ENCODE measurements around the gene HELZ2.

The HELZ2 gene

GRCh38 chr20:63594043-63594561 lies 20.1 kb upstream of the HELZ2 start:
- no peak for DNase-seq (ENCODE audit: low spot score)
- no peak for TF ChIP-seq CTCF (IDR thresholded peaks at IDR 0.05; ENCODE audit: extremely low read depth, missing control alignments)

- no peak for DNase-seq (ENCODE audit: low spot score)
Observed at GRCh38 chr20:63592661-63593060, 18.6 kb upstream of the HELZ2 start.

DNA sequence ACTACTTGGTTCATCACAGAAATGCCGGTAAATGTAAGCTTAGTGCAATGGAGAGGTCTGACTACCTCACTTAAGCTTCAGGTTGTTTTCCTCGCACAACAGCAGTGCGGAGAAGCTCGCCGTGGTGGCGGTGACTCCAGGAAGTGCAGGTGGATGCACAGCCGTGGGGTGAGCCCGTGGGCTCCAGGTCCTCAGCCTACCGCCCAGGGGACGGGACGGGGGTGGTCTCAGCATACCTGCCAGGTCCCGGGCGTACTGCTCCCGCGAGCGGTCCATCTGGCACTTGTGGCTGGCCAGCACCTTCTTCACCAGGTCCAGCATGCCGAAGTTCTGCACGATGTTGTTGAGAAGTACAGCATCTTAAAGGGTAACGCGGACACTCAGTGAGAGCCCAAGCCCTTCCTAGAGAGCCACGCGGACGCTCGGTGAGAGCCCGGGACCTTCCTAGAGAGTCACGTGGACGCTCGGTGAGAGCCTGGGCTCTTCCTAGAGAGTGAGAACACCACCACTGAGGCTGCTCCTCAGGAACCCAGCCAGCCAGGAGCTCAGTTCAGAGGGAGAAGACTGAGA lies 17.8 kb upstream of the HELZ2 start:
- DNase-seq (ENCODE audit: low spot score): no peak
- TF ChIP-seq CTCF (IDR thresholded peaks at IDR 0.05; ENCODE audit: extremely low read depth, missing control alignments): no peak

More at GRCh38 chr20:63592661-63593060, 18.6 kb upstream of the HELZ2 start:
- no peak for TF ChIP-seq CTCF (IDR thresholded peaks at IDR 0.05; ENCODE audit: extremely low read depth, missing control alignments)

DNA sequence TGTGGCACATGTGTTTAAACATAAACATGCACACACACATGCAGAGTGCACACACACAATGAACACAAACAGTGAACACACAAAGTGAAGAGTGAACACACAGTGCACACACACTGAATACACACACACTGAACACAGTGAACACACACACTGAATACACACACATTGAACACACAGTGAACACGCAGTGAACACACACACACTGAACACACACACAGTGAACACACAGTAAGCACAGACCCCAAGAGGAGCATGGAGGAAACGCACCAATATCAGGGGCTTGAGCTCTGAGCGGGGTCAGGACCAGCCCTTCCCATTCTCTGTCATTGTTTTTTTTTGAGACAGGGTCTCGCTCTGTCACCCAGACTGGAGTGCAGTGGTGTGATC lies 17.1 kb upstream of the HELZ2 start:
- no peak for TF ChIP-seq CTCF (IDR thresholded peaks at IDR 0.05; ENCODE audit: extremely low read depth, missing control alignments)
- DNase-seq (ENCODE audit: low spot score): no peak

DNA sequence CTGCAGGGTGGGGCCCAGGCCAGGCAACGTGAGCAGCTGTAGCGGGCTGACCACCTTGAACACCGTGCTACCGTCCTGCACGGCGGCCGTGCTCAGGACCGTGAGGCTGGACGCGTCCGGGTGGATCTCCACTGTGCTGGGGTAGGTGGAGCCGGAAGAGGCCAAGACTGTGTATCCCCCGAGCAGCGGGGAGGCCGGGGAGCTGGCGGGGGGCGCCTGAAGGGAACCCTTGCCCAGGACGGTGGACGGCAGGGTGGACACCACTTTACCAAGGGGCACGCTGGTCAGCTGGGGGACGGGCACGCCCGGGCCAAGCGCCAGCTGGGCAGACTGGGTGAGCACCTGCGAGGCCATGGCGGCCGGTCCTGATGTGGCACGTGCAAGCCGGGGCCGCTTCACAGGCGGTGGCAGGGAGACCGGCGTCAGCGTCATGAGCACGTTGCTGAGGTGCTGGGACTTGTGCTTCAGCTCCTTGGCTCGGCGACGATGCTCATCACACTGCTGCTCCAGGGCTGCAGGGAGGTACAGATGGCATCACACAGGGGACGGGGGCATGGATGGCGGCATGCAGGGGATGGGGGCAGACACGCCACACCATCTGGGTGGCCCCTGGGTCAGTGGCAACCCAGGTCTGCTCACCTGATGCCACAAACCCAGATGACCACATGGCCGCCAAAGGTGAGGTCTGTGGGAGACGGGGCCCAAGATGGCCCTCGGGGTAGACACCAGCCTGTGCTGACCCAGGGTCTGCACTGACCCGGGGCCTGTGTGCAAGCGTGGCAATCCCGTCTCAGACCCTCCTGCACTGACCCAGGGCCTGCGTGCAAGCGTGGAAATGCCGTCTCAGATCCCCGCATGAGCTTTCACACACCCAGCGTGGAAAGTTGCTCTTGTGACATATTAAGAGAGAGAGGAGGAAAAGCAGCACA lies 16.4 kb upstream of the HELZ2 start:
- TF ChIP-seq CTCF (IDR thresholded peaks at IDR 0.05; ENCODE audit: extremely low read depth, missing control alignments): no peak
- DNase-seq (ENCODE audit: low spot score): no peak

DNA sequence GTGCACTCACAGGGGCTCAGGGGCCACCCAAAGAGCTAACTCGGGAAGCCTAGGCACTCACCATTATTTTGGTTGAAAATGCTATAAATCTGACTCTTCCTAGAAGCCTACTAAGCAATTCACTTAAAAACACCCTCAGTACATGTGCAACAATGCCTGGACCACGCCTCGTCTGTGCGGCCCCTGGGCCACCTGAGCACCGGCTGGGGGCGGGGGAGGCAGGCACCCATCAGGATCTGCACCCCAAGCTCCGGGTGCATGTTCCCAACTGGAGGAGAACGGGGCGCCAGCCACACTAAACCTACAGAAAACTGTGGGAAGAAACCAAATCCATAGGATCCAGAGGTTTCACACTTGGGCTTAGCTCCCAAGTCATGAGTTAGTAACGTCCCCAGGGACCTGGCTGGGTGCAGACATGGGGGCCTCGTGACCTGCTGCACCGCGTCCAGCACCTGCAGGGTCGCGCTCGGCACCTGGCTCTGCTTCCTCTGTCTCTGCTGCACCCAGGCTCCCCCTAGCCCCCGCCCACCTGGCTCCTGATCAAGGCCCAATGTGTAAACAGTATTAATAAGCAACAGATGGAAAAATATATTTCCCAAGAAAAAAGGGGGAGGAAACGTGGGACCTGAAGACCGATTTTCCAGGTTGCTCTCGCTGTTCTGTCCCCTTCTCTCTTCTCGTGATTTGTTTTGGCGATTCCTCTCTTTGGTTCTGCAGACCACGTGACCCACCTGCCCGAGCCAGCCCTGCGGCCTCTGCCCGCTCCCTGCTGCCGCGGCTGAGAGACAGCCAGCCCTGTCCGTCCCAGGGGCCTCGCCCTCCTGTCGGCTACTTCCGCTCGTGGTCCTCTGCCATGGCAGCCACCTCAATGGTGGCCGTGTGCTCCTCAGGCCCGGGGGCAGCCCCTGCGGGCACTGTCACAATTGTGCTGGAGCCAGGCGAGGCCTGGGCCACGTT lies 15.5 kb upstream of the HELZ2 start:
- no peak for TF ChIP-seq CTCF (IDR thresholded peaks at IDR 0.05; ENCODE audit: extremely low read depth, missing control alignments)
- DNase-seq (ENCODE audit: low spot score): no peak
